Neuronal stem cell (in vitro differentiated cells): ENCODE results near the gene GPD1.
"Not testable (repeated sequence)": the region's sequence is repeated elsewhere in the genome, so short reads cannot be mapped to it uniquely, and the experiment has no call there.

Source experiments
- DNase-seq: peaks from one replicate; pipeline ENCODE4 v3.0.0-alpha.2; 2013; ENCODE audit warnings: low spot score
- H2AFZ ChIP-seq: one replicate; pipeline ENCODE4 v1.6.1; 2013; ENCODE audit warnings: mild to moderate bottlenecking, low read length, inconsistent platforms
- H2AK5ac ChIP-seq: 2 replicates; pipeline ENCODE4 v1.6.1; 2013; ENCODE audit warnings: low read depth, mild to moderate bottlenecking, inconsistent platforms, low read length, moderate library complexity, mixed read lengths
- H2BK120ac ChIP-seq: 2 replicates; pipeline ENCODE4 v1.6.1; 2013; ENCODE audit warnings: low read depth, mild to moderate bottlenecking, inconsistent platforms, low read length, moderate library complexity, mixed read lengths
- H2BK12ac ChIP-seq: one replicate; pipeline ENCODE4 v1.6.1; 2013; ENCODE audit warnings: low read length, inconsistent platforms
- H2BK15ac ChIP-seq: 2 replicates; pipeline ENCODE4 v1.6.1; 2013; ENCODE audit warnings: mild to moderate bottlenecking, low read length, inconsistent platforms, mixed read lengths
- H2BK5ac ChIP-seq: one replicate; pipeline ENCODE4 v1.6.1; 2013; ENCODE audit warnings: inconsistent platforms, mild to moderate bottlenecking, low read length, moderate library complexity
- H3K14ac ChIP-seq: one replicate; pipeline ENCODE4 v1.6.1; 2013; ENCODE audit warnings: low read length, inconsistent platforms
- H3K18ac ChIP-seq: 2 replicates; pipeline ENCODE4 v1.6.1; 2013; ENCODE audit warnings: low read length, inconsistent platforms
- H3K23ac ChIP-seq: 2 replicates; pipeline ENCODE4 v1.6.1; 2013; ENCODE audit warnings: low read depth, mild to moderate bottlenecking, mixed read lengths, low read length, inconsistent platforms; ENCODE audit not compliant: poor library complexity
- H3K27ac ChIP-seq: replicated peaks from 3 replicates; pipeline ENCODE4 v1.5.1; 2013; ENCODE audit warnings: low read length, inconsistent platforms
- H3K27me3 ChIP-seq, 3 experiments: 2 replicates each; pipeline ENCODE4 v1.6.1; 2013; ENCODE audit warnings: low read length in 3 of 3, mild to moderate bottlenecking in 2 of 3, inconsistent platforms in 1 of 3, low read depth in 1 of 3, mixed read lengths in 1 of 3, moderate library complexity in 1 of 3; ENCODE audit not compliant: control insufficient read depth in 3 of 3, insufficient read depth in 3 of 3
- H3K36me3 ChIP-seq, 2 donors: replicated peaks in 1 of 2; 2 replicates each; pipeline ENCODE4 v1.6.1; 2013; ENCODE audit warnings: low read length in 2 of 2; ENCODE audit not compliant: control insufficient read depth in 2 of 2, insufficient read depth in 2 of 2
- H3K4ac ChIP-seq: 2 replicates; pipeline ENCODE4 v1.6.1; 2013; ENCODE audit warnings: inconsistent platforms, mild to moderate bottlenecking, low read length, moderate library complexity
- H3K4me1 ChIP-seq, 2 donors: 1 replicate in 1 of 2; 2 replicates in 1 of 2; pipeline ENCODE4 v1.6.1; 2013; ENCODE audit warnings: low read length in 2 of 2, low read depth in 1 of 2; ENCODE audit not compliant: control insufficient read depth in 2 of 2, insufficient read depth in 1 of 2
- H3K4me2 ChIP-seq: one replicate; pipeline ENCODE4 v1.6.1; 2013; ENCODE audit warnings: mild to moderate bottlenecking, low read length, inconsistent platforms; ENCODE audit not compliant: insufficient read depth, poor library complexity, severe bottlenecking
- H3K4me3 ChIP-seq, 2 donors: 2 replicates each; pipeline ENCODE4 v1.5.1; 2013; ENCODE audit warnings: low read length in 2 of 2, mild to moderate bottlenecking in 2 of 2, inconsistent platforms in 1 of 2, moderate library complexity in 1 of 2
- H3K79me1 ChIP-seq: one replicate; pipeline ENCODE4 v1.6.1; 2013; ENCODE audit warnings: low read depth, mild to moderate bottlenecking, inconsistent platforms, low read length, moderate library complexity
- H3K9ac ChIP-seq: one replicate; pipeline ENCODE4 v1.6.1; 2013; ENCODE audit warnings: mild to moderate bottlenecking, low read depth, low read length, inconsistent platforms; ENCODE audit not compliant: poor library complexity
- H3K9me3 ChIP-seq, 2 donors: replicated peaks in 1 of 2; 2 replicates each; pipeline versions ENCODE3 to v1.6.1; 2013; ENCODE audit warnings: low read length in 2 of 2, mild to moderate bottlenecking in 2 of 2, inconsistent platforms in 1 of 2, low read depth in 1 of 2, mixed read lengths in 1 of 2, moderate library complexity in 1 of 2; ENCODE audit not compliant: control insufficient read depth in 2 of 2, insufficient read depth in 1 of 2
- H4K8ac ChIP-seq: one replicate; pipeline ENCODE4 v1.6.1; 2013; ENCODE audit warnings: low read depth, mild to moderate bottlenecking, inconsistent platforms, low read length, moderate library complexity
- H4K91ac ChIP-seq: one replicate; pipeline ENCODE4 v1.6.1; 2013; ENCODE audit warnings: low read length, low read depth, mild to moderate bottlenecking, inconsistent platforms; ENCODE audit not compliant: poor library complexity
- WGBS, 2 donors: extraction: QIAGEN DNeasy Blood & Tissue Kit; methylation state at CpG; one replicate each; pipeline ENCODE4 v1.1.7; 2013; ENCODE audit warnings: missing lambda C conversion rate in 2 of 2, mixed read lengths in 1 of 2; ENCODE audit not compliant: insufficient read length in 2 of 2, insufficient replicate concordance in 1 of 2; ENCODE audit errors: extremely low coverage in 2 of 2; 5-methylcytosine and 5-hydroxymethylcytosine counted together

GPD1 gene

DNA sequence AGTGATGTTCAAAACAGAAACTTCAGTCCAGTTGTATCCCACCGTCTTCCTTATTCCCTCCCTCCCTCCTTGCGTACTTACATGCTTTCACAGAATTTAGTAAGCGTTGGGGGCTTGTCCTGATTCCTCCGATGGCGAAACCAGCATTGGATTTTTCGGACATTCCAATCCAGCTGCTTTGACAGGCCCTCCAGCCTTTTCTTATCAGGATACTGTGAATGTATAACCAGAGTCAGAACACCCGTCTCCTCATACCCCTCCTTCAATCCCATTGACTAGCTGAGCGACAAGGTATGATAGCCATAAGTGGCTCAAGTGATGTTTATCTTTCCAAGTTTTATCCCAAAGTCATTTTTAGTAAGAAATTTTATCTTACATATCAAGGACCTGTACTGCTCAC lies 39.2 kb downstream of the GPD1 start:
- Histone ChIP-seq H3K14ac (no peak overlapping the region), H3K9me3 (no peaks in the 10 kb centered on the region), H3K18ac (no peak overlapping the region), H4K8ac (no peak overlapping the region), H3K79me1 (peaks cover 3% of the 10 kb centered on the region), H3K4me1 (no peaks in the 10 kb centered on the region), H2BK15ac (no peak overlapping the region), H3K27me3 (no peaks in the 10 kb centered on the region), H3K27ac (no peak overlapping the region), H2AK5ac (no peak overlapping the region), H3K23ac (no peak overlapping the region), H2BK120ac (no peak overlapping the region), H3K4ac (no peak overlapping the region), H4K91ac (no peak overlapping the region), H2BK5ac (no peak overlapping the region), H3K4me3 (no peak overlapping the region), H2AFZ (no peak overlapping the region), H3K36me3 (peaks cover 4 to 83% of the 10 kb centered on the region in 2 donors), H3K4me2 (no peak overlapping the region), H3K9ac (no peak overlapping the region), H2BK12ac (no peak overlapping the region)
- no CpG with 5 or more reads among the region's 8 CpGs for WGBS, 2 donors
- DNase-seq, result no peak

DNA sequence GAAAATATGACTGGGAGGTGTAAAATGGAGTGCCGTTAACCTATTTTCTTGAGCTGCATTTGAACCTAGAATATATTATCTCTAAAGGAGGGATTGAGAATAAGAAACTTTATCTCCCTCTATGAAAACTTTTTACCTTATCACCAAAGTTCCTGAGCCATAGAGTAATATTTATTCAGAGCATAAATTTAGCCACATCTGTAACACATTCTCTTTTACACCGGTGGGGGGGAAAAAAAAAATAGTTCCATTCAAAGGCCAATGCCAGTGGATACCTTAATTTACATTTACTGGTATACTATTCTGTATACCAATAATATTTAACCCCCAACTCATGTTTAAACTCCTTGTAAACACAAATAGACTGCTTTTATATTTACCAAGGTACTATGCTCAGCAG lies 41.6 kb downstream of the GPD1 start:
- H3K4me1 ChIP-seq, result no peaks in the 10 kb centered on the region
- no peak overlapping the region for H2AFZ ChIP-seq
- H4K8ac ChIP-seq, result no peak overlapping the region
- H4K91ac ChIP-seq, result no peak overlapping the region
- WGBS, 2 donors, result no CpG with 5 or more reads among the region's 2 CpGs
- no peak overlapping the region for H3K9ac ChIP-seq
- DNase-seq, result no peak
- no peak overlapping the region for H3K4me2 ChIP-seq
- H2AK5ac ChIP-seq, result no peak overlapping the region
- no peak overlapping the region for H3K14ac ChIP-seq
- no peaks in the 10 kb centered on the region for H3K9me3 ChIP-seq
- H3K4ac ChIP-seq, result no peak overlapping the region
- no peak overlapping the region for H2BK12ac ChIP-seq
- H3K79me1 ChIP-seq, result peaks cover 2% of the 10 kb centered on the region
- no peak overlapping the region for H3K23ac ChIP-seq
- no peaks in the 10 kb centered on the region for H3K27me3 ChIP-seq
- no peak overlapping the region for H2BK15ac ChIP-seq
- H3K27ac ChIP-seq, result no peak overlapping the region
- no peak overlapping the region for H2BK120ac ChIP-seq
- H3K36me3 ChIP-seq, result peaks cover 2 to 68% of the 10 kb centered on the region in 2 donors
- no peak overlapping the region for H2BK5ac ChIP-seq
- no peak overlapping the region for H3K18ac ChIP-seq
- H3K4me3 ChIP-seq, result no peak overlapping the region

DNA sequence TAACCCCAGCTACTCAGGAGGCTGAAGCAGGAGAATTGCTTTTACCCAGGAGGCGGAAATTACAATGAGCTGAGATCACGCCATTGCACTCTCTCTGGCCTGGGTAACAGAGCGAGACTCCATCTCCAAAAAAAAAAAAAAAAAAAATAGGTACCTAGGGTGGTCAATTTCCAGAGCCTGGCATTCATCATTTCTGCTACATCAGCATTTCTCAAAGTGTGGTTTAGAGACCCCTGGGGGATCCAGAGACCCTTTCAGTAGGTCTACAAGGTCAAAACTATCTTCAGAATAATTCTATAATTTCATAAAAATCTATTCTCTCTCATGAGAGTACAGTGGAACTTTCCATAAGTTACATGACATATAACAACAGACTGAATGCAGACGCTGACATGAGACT lies 43.5 kb downstream of the GPD1 start:
- Histone ChIP-seq H3K27me3 (no peaks in the 10 kb centered on the region), H3K18ac (no peak overlapping the region), H3K79me1 (peaks cover 4% of the 10 kb centered on the region), H3K23ac (no peak overlapping the region), H2BK15ac (no peak overlapping the region), H3K4me1 (no peaks in the 10 kb centered on the region), H2AK5ac (no peak overlapping the region), H3K9me3 (no peaks in the 10 kb centered on the region), H3K14ac (no peak overlapping the region), H4K91ac (no peak overlapping the region), H3K4me3 (no peak overlapping the region), H2AFZ (no peak overlapping the region), H2BK5ac (no peak overlapping the region), H2BK12ac (no peak overlapping the region), H2BK120ac (no peak overlapping the region), H3K36me3 (peaks cover 2 to 49% of the 10 kb centered on the region in 2 donors), H3K4me2 (no peak overlapping the region), H4K8ac (no peak overlapping the region), H3K4ac (no peak overlapping the region), H3K9ac (no peak overlapping the region), H3K27ac (no peak overlapping the region)
- WGBS, 2 donors, result no CpG with 5 or more reads among the region's 4 CpGs
- no peak for DNase-seq

DNA sequence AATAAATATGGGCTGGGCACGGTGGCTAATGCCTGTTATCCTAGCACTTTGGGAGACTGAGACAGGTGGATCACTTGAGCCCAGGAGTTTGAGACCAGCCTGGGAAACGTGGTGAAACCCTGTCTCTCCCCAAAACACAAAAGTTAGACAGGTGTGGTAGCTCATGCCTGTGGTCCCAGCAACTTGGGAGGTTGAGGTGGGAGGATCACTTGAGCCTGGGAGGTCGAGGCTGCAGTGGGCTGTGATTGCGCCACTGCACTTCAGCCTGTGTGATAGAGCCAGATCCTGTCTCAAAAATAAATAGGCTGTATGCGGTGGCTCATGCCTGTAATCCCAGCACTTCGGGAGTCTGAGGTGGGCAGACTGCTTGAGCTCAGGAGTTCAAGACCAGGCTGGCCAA lies 44.2 kb downstream of the GPD1 start:
- not testable (repeated sequence) for H3K79me1 ChIP-seq, H3K27me3 ChIP-seq, H2BK12ac ChIP-seq, H3K4me3 ChIP-seq, H2AFZ ChIP-seq, H4K91ac ChIP-seq, H3K4me2 ChIP-seq, H3K9me3 ChIP-seq, H2BK5ac ChIP-seq, H3K14ac ChIP-seq, H3K23ac ChIP-seq, H3K9ac ChIP-seq, H3K4ac ChIP-seq, H2BK120ac ChIP-seq, H2BK15ac ChIP-seq, DNase-seq, H3K27ac ChIP-seq, H4K8ac ChIP-seq, H3K18ac ChIP-seq, H2AK5ac ChIP-seq, H3K4me1 ChIP-seq
- H3K36me3 ChIP-seq, result peaks cover 2 to 42% of the 10 kb centered on the region in 2 donors
- WGBS, 2 donors, result no CpG with 5 or more reads among the region's 6 CpGs
